Measurements from ENCODE around the gene NR3C1.
"Not testable (repeated sequence)": the region's sequence is repeated elsewhere in the genome, so short reads cannot be mapped to it uniquely, and the experiment has no call there.

GRCh38 chr5:143322931-143323630 is 80.4 kb downstream of the NR3C1 start:
- not testable (repeated sequence) for TF ChIP-seq CTCF, POLR2A (IDR thresholded peaks at IDR 0.05)
